HUES48 (cell line): Measurements from ENCODE around the gene SEMA3A.

ENCODE experiments used
- H3K27ac ChIP-seq: one replicate; pipeline ENCODE4 v1.7.0; 2013; ENCODE audit warnings: low read depth, low read length, inconsistent platforms
- H3K27me3 ChIP-seq: 2 replicates; pipeline ENCODE4 v1.6.1; 2013; ENCODE audit warnings: mild to moderate bottlenecking, low read length; ENCODE audit not compliant: control insufficient read depth, insufficient read depth
- H3K36me3 ChIP-seq: 2 replicates; pipeline ENCODE4 v1.6.1; 2013; ENCODE audit warnings: low read length; ENCODE audit not compliant: control insufficient read depth, insufficient read depth
- H3K4me1 ChIP-seq: 2 replicates; pipeline ENCODE4 v1.6.1; 2013; ENCODE audit warnings: mild to moderate bottlenecking, low read length; ENCODE audit not compliant: control insufficient read depth, insufficient read depth
- H3K4me3 ChIP-seq: 2 replicates; pipeline ENCODE4 v1.5.1; 2013; ENCODE audit warnings: mild to moderate bottlenecking, low read depth, low read length
- H3K9ac ChIP-seq: 2 replicates; pipeline ENCODE4 v1.6.1; 2013; ENCODE audit warnings: mild to moderate bottlenecking, low read depth, low read length, moderate library complexity
- H3K9me3 ChIP-seq: 2 replicates; pipeline ENCODE4 v1.6.1; 2013; ENCODE audit warnings: low read length; ENCODE audit not compliant: control insufficient read depth, insufficient read depth

SEMA3A gene

DNA sequence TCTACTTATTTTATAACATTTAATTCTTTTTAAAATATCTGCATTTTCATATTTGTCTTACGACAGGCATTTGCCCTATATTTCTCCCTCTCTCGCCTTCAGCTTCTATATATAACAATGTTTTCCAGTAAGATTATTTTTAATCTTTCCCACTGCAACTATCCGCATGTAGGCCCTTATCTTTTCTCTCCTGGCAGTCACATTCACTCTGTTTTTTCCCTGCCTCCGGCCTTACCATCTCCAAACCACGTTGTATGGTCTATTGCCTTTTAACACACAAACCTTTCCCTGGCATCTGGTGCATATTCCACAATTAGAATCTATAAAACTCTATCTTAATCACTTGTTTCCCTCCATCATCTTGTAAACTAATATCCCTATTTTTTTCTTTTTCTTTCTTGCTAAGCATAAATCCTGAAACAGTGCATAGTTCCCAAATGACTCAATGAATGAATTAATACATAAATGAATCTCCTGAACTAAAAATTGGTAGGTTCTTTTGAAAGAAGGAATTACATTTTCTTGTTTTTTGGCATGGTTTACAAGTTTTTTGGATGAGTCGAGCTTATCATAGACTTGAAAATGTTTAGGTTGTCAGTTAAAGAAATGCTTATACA is 173.2 kb downstream of the SEMA3A start:
- Histone ChIP-seq H3K9me3 (no peaks in the 10 kb centered on the region), H3K4me3 (no peak overlapping the region), H3K27me3 (no peaks in the 10 kb centered on the region), H3K36me3 (no peaks in the 10 kb centered on the region), H3K4me1 (0 out of 2 replicates have a peak, but pooled peaks cover 5% of the 10 kb centered on the region), H3K27ac (no peak overlapping the region), H3K9ac (no peak overlapping the region)

DNA sequence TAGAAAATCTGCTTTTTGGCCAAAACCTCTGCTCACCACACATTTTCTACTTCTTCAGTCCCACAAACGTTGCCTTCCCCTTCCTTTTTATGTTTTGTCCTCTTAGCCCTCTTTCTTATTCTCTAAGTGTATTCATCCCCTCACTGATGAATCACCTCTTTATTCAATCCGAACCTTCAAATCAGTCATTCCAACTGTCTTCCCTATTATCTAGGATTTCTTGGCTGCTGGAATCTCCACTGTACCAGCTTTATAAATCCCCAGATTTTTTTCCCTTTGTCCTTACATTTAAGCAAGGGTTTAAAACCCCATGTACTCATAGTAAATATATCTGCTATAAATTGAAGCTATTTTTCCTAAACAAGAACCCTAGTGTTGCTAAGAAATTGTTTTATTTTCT is 176.9 kb downstream of the SEMA3A start:
- H3K9me3 ChIP-seq = no peaks in the 10 kb centered on the region
- H3K27ac ChIP-seq = no peak overlapping the region
- peaks cover 4% of the 10 kb centered on the region for H3K4me1 ChIP-seq
- no peaks in the 10 kb centered on the region for H3K36me3 ChIP-seq
- no peak overlapping the region for H3K4me3 ChIP-seq
- H3K27me3 ChIP-seq = no peaks in the 10 kb centered on the region
- no peak overlapping the region for H3K9ac ChIP-seq

DNA sequence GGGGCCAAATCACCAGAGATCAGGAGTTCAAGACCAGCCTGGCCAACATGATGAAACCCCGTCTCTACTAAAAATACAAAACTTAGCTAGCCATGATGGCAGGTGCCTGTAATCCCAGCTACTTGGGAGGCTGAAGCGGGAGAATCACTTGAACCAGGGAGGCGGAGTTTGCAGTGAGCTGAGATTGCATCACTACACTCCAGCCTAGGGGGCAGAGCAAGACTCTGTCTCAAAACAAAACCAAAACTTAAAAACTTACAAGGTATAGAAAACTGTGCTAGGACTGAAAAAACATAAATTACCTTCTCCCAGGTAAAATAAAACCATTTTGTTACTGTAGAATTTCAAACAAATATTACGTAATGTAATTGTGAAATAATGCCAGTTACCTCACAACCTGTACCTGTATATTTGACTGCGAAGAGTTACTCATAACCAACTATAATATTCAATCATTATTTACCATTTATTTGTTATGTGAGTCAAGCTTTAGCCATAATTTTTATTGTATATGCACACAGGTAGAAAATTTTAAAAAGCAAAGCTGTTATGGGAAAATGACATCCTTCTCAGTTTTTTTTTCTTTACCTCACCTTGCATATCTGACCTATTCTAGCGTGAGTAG is 180.9 kb downstream of the SEMA3A start:
- Histone ChIP-seq H3K27me3 (no peaks in the 10 kb centered on the region), H3K9ac (no peak overlapping the region), H3K36me3 (peaks cover 24% of the 10 kb centered on the region), H3K4me1 (peaks cover 4% of the 10 kb centered on the region), H3K9me3 (no peaks in the 10 kb centered on the region), H3K4me3 (no peak overlapping the region), H3K27ac (peak overlapping the region; percentile 23)

DNA sequence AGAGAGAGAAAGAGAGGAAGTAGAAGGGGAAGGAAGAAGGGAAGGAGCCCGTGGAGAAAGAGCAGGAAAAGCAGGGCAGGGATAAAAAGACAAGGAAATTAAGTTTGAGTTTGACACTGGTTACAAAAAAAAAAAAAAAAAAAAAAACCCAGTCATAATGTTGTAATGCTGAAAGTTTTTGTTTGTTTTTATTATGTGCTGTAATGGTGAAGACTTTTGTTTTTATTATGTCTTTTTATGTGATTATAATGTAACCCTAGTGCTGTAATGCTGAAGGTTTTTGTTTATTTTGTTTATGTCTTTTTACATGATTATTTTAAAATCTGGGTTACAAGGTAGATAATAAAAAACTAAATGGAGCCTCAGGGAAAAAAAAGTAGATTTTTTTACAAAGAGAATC is 184.8 kb downstream of the SEMA3A start:
- H3K27me3 ChIP-seq = no peaks in the 10 kb centered on the region
- H3K9me3 ChIP-seq = no peaks in the 10 kb centered on the region
- peaks cover 58% of the 10 kb centered on the region for H3K36me3 ChIP-seq
- H3K27ac ChIP-seq = no peak overlapping the region
- peaks cover 4% of the 10 kb centered on the region for H3K4me1 ChIP-seq
- no peak overlapping the region for H3K9ac ChIP-seq
- no peak overlapping the region for H3K4me3 ChIP-seq

DNA sequence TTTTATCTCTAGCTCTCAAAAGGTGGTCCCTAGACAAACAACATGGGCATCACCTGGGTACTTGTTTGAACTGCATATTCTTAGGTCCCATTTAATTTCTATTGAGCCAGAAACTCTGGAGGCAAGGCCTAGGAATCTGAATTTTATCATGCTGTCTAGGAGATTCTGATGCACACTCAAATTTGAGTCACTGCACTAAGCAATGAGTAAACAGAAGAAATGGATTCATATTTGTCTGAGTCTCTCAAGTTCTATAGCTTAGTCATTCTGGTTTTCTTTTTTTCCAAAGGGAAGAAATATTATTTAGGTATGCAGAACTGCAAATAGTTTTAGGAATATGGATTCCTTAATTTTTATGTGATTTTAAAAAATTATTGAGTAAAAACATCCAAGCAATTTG is 185.5 kb downstream of the SEMA3A start:
- Histone ChIP-seq H3K27ac (no peak overlapping the region), H3K9ac (no peak overlapping the region), H3K4me3 (no peak overlapping the region), H3K4me1 (peaks cover 4% of the 10 kb centered on the region), H3K27me3 (no peaks in the 10 kb centered on the region), H3K36me3 (peaks cover 64% of the 10 kb centered on the region), H3K9me3 (no peaks in the 10 kb centered on the region)

DNA sequence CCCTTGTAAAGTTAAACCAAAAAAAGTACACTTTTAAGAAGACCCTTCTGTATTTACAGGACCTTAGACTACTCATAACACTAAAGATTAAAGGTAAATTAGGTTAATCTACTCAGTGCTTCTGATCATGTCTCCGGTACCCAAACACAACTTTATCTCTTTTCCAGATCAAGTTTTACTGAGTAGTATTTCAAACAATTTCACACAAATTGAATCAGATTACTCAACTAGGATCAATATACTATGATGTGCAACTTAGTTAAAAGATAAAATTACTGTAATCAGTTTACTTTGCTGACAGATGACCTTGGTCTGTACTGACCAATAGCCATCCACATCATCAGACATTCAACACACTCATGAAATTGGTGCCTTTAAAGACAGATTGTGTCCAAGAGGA is 191.4 kb downstream of the SEMA3A start:
- H3K36me3 ChIP-seq = peaks cover 50% of the 10 kb centered on the region
- peaks cover 12% of the 10 kb centered on the region for H3K4me1 ChIP-seq
- H3K27ac ChIP-seq = no peak overlapping the region
- H3K4me3 ChIP-seq = no peak overlapping the region
- no peaks in the 10 kb centered on the region for H3K27me3 ChIP-seq
- H3K9ac ChIP-seq = no peak overlapping the region
- no peaks in the 10 kb centered on the region for H3K9me3 ChIP-seq

DNA sequence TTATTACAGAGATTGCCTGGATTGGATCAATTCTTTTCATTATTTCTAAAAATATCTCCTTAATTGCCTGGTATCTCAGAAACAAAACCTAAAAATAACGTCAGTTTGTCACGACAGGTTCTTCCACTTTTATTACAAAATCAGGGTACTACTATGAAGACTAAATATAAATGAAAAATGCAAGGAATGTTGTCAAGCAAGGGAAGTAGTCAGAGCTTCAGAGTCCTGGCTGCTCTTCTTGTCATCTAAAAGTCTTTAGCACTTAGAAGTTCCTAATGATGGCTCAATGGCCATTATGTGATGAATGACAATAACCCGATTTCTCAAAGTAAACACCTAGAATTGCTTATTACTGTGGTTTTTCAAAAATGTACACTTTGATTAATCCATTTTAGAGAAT is 192.2 kb downstream of the SEMA3A start:
- no peak overlapping the region for H3K27ac ChIP-seq

DNA sequence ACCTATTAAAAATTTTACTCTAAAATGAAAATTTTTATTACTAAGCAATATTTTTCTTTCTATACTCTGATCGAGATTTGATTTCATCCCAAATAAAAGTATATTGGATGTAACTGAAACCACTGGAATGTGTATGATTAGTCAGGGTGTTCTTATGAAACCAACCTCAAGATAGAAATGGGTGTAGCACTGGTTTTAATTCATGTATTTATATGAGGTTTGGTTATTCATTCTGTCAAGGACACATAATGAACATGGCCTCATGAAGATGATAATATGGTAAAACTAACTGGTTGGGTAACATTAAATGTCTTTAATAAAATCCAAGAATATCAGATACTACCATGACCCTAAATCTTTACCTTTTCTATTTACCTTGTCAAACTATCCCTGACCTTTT is 197.7 kb downstream of the SEMA3A start:
- no peak overlapping the region for H3K27ac ChIP-seq
- H3K9me3 ChIP-seq = peaks cover 4% of the 10 kb centered on the region; the same call in 1 of the 2 replicates
- H3K4me3 ChIP-seq = no peak overlapping the region
- peaks cover 33% of the 10 kb centered on the region for H3K36me3 ChIP-seq
- H3K27me3 ChIP-seq = no peaks in the 10 kb centered on the region
- no peaks in the 10 kb centered on the region for H3K4me1 ChIP-seq
- no peak overlapping the region for H3K9ac ChIP-seq

More for the DNA sequence above, 192.2 kb downstream of the SEMA3A start:
- no peak overlapping the region for H3K9ac ChIP-seq
- H3K9me3 ChIP-seq = no peaks in the 10 kb centered on the region
- no peak overlapping the region for H3K4me3 ChIP-seq
- H3K4me1 ChIP-seq = peaks cover 12% of the 10 kb centered on the region
- no peaks in the 10 kb centered on the region for H3K27me3 ChIP-seq
- H3K36me3 ChIP-seq = peaks cover 48% of the 10 kb centered on the region

DNA sequence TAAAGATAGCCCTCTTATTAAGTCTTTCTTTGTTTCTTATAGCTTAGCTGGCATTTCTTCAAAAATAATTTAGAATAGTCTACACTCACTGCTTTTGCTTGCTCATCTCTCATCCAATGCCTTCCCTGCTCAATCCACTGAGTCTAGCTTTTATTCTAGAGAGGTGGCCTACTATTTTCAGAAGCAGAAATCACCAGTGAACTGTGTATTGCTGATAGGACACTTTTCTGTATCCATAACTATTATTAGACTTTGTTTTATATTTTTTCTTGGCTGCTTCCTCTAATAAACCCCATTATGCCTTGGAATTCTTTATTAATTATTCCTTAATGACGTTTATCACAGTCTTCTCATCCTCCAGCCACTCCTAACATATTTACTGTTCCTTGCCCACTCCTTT is 206.8 kb downstream of the SEMA3A start:
- H3K27ac ChIP-seq = no peak overlapping the region
- H3K9me3 ChIP-seq = no peaks in the 10 kb centered on the region
- peaks cover 4% of the 10 kb centered on the region for H3K36me3 ChIP-seq
- H3K9ac ChIP-seq = no peak overlapping the region
- H3K27me3 ChIP-seq = no peaks in the 10 kb centered on the region
- H3K4me1 ChIP-seq = no peaks in the 10 kb centered on the region
- H3K4me3 ChIP-seq = no peak overlapping the region

DNA sequence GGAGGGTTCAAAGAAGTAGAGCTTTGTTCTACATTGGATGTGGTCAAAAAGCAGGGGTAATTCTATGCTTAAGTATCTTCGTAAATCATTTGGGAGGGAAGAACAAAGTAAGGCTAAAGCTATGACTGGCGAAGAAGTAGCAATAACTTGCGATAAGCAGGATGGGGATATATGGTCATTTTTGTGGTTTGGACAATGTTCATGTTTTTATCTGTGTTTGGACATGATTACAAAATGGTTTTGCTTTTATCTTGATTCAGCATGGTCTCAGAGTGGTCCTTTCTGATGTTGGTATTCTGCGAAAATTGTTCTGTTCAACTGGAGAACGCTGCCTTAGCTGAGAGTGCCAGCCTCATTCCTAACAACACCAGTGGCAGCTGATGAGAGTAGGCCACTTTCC is 208.8 kb downstream of the SEMA3A start:
- Histone ChIP-seq H3K9ac (no peak overlapping the region), H3K4me1 (no peaks in the 10 kb centered on the region), H3K4me3 (no peak overlapping the region), H3K27ac (no peak overlapping the region), H3K36me3 (peaks cover 8% of the 10 kb centered on the region), H3K9me3 (no peaks in the 10 kb centered on the region), H3K27me3 (no peaks in the 10 kb centered on the region)

DNA sequence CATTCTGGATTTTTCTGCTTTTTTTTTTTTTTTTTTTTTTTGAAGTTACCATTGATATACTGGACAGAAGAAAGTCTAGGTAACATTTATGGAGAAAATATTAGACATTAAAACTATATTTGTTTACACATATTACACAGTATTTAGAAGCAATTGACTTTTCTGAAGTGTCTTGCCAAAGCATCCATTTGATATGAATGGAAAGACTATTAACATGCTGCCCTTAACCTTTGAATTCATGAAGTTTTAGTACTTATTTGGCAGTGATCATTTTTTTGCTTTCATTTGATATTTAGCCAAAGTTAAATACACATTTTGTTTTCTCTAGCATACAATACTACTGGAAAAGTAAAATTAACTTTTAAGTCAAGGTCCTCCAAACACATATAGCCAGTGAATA is 210.0 kb downstream of the SEMA3A start:
- Histone ChIP-seq H3K36me3 (peaks cover 8% of the 10 kb centered on the region), H3K27ac (no peak overlapping the region), H3K9ac (no peak overlapping the region), H3K27me3 (no peaks in the 10 kb centered on the region), H3K4me1 (no peaks in the 10 kb centered on the region), H3K4me3 (no peak overlapping the region), H3K9me3 (no peaks in the 10 kb centered on the region)
